H9 (cell line): ENCODE data around the gene APOC1. TPM values are rescaled to one million over a fixed set of nuclear protein-coding genes. Genes with fewer than 3 reads are reported as not detected.
A peak's percentile ranks its signal among the peaks of the same experiment; 100 is the strongest.

ENCODE experiments used
- DNase-seq: peaks from one replicate; pipeline ENCODE4 v3.0.0-alpha.2; 2017
- H2AFZ ChIP-seq: one replicate; pipeline ENCODE4 v1.6.1; 2013; ENCODE audit warnings: mild to moderate bottlenecking, low read length, control low read depth, moderate library complexity
- H2AK5ac ChIP-seq: 2 replicates; pipeline ENCODE4 v1.6.1; 2013; ENCODE audit warnings: low read length, control low read depth, mixed read lengths; ENCODE audit not compliant: insufficient read length
- H2BK120ac ChIP-seq: one replicate; pipeline ENCODE4 v1.6.1; 2013; ENCODE audit warnings: low read depth, mild to moderate bottlenecking, low read length, control low read depth, inconsistent platforms; ENCODE audit not compliant: poor library complexity, severe bottlenecking
- H2BK12ac ChIP-seq: 2 replicates; pipeline ENCODE4 v1.6.1; 2013; ENCODE audit warnings: low read length, control low read depth, mixed read lengths, low read depth; ENCODE audit not compliant: insufficient read length
- H2BK15ac ChIP-seq: 2 replicates; pipeline ENCODE4 v1.6.1; 2013; ENCODE audit warnings: low read depth, low read length, control low read depth
- H2BK20ac ChIP-seq: one replicate; pipeline ENCODE4 v1.6.1; 2013; ENCODE audit warnings: low read depth, mild to moderate bottlenecking, low read length, control low read depth, inconsistent platforms; ENCODE audit not compliant: poor library complexity, severe bottlenecking
- H2BK5ac ChIP-seq: 2 replicates; pipeline ENCODE4 v1.6.1; 2013; ENCODE audit warnings: low read length, control low read depth, mixed read lengths; ENCODE audit not compliant: insufficient read length
- H3K14ac ChIP-seq: 2 replicates; pipeline ENCODE4 v1.6.1; 2013; ENCODE audit warnings: low read length, control low read depth; ENCODE audit not compliant: insufficient read depth
- H3K18ac ChIP-seq: 2 replicates; pipeline ENCODE4 v1.6.1; 2013; ENCODE audit warnings: low read depth, mild to moderate bottlenecking, mixed read lengths, low read length, control low read depth; ENCODE audit not compliant: insufficient read length
- H3K23ac ChIP-seq: 2 replicates; pipeline ENCODE4 v1.6.1; 2013; ENCODE audit warnings: low read length, control low read depth, mixed read lengths, low read depth; ENCODE audit not compliant: insufficient read length
- H3K23me2 ChIP-seq: 2 replicates; pipeline ENCODE4 v1.6.1; 2013; ENCODE audit warnings: low read depth, mild to moderate bottlenecking, mixed read lengths, low read length, control low read depth; ENCODE audit not compliant: insufficient read length, poor library complexity, severe bottlenecking
- H3K27ac ChIP-seq: 2 replicates; pipeline ENCODE4 v1.5.1; 2013; ENCODE audit warnings: low read length, control low read depth, mixed read lengths, low read depth; ENCODE audit not compliant: insufficient read length
- H3K27me3 ChIP-seq: 2 replicates; pipeline ENCODE4 v1.6.1; 2013; ENCODE audit warnings: low read length, control low read depth, inconsistent platforms; ENCODE audit not compliant: insufficient read depth
- H3K4ac ChIP-seq: 2 replicates; pipeline ENCODE4 v1.6.1; 2013; ENCODE audit warnings: low read depth, mild to moderate bottlenecking, control low read depth, inconsistent platforms, low read length, moderate library complexity
- H3K4me1 ChIP-seq: 2 replicates; pipeline ENCODE4 v1.6.1; 2013; ENCODE audit warnings: low read length, control low read depth, inconsistent platforms; ENCODE audit not compliant: insufficient read depth
- H3K4me2 ChIP-seq: 2 replicates; pipeline ENCODE4 v1.6.1; 2013; ENCODE audit warnings: low read length, control low read depth, mixed read lengths; ENCODE audit not compliant: insufficient read length, insufficient read depth
- H3K56ac ChIP-seq: 2 replicates; pipeline ENCODE4 v1.6.1; 2013; ENCODE audit warnings: low read depth, mild to moderate bottlenecking, mixed read lengths, low read length, control low read depth; ENCODE audit not compliant: insufficient read length
- H3K79me1 ChIP-seq: 2 replicates; pipeline ENCODE4 v1.6.1; 2013; ENCODE audit warnings: low read depth, mild to moderate bottlenecking, moderate library complexity, low read length, control low read depth, inconsistent platforms; ENCODE audit not compliant: insufficient read depth, poor library complexity, severe bottlenecking
- H3K79me2 ChIP-seq: 2 replicates; pipeline ENCODE4 v1.6.1; 2013; ENCODE audit warnings: low read length, control low read depth, inconsistent platforms; ENCODE audit not compliant: insufficient read depth
- H3K9ac ChIP-seq: 2 replicates; pipeline ENCODE4 v1.6.1; 2013; ENCODE audit warnings: low read length, control low read depth, mixed read lengths; ENCODE audit not compliant: insufficient read length; ENCODE audit errors: extremely low read depth
- H3K9me3 ChIP-seq: one replicate; pipeline ENCODE4 v1.6.1; 2013; ENCODE audit warnings: low read depth, low read length, inconsistent platforms; ENCODE audit not compliant: control insufficient read depth
- H3T11ph ChIP-seq: one replicate; pipeline ENCODE4 v1.6.1; 2013; ENCODE audit warnings: mild to moderate bottlenecking, low read length, control low read depth, inconsistent platforms
- H4K20me1 ChIP-seq: one replicate; pipeline ENCODE4 v1.6.1; 2013; ENCODE audit not compliant: control insufficient read depth, insufficient read length, insufficient read depth
- H4K5ac ChIP-seq: 2 replicates; pipeline ENCODE4 v1.6.1; 2013; ENCODE audit warnings: low read depth, mild to moderate bottlenecking, mixed read lengths, low read length, control low read depth; ENCODE audit not compliant: insufficient read length
- H4K8ac ChIP-seq: replicated peaks from 2 replicates; pipeline ENCODE4 v1.6.1; 2013; ENCODE audit warnings: low read length, control low read depth, mixed read lengths, low read depth; ENCODE audit not compliant: insufficient read length
- H4K91ac ChIP-seq: 2 replicates; pipeline ENCODE4 v1.6.1; 2013; ENCODE audit warnings: low read depth, mild to moderate bottlenecking, moderate library complexity, mixed read lengths, low read length, control low read depth; ENCODE audit not compliant: insufficient read length
- H3K27ac Mint-ChIP-seq, 3 experiments: 2 replicates in 2 of 3; 3 replicates in 1 of 3; pipeline ENCODE4 v1.8.0; 2020 to 2021; ENCODE audit warnings: mixed read lengths in 3 of 3, mild to moderate bottlenecking in 1 of 3, moderate library complexity in 1 of 3
- H3K27me3 Mint-ChIP-seq: 2 replicates; pipeline ENCODE4 v1.8.0; 2021; ENCODE audit warnings: low read depth, mild to moderate bottlenecking, moderate library complexity, mixed read lengths
- H3K36me3 Mint-ChIP-seq, 3 experiments: 2 replicates in 2 of 3; 3 replicates in 1 of 3; pipeline ENCODE4 v1.8.0; 2020 to 2021; ENCODE audit warnings: low read depth in 3 of 3, mixed read lengths in 3 of 3; ENCODE audit not compliant: insufficient read depth in 1 of 3
- H3K4me1 Mint-ChIP-seq, 2 experiments: 2 replicates each; pipeline ENCODE4 v1.8.0; 2020; ENCODE audit warnings: mixed read lengths in 2 of 2
- H3K4me3 Mint-ChIP-seq, 2 experiments: 2 replicates in 1 of 2; 3 replicates in 1 of 2; pipeline ENCODE4 v1.8.0; 2020 to 2021; ENCODE audit warnings: mild to moderate bottlenecking in 2 of 2, mixed read lengths in 2 of 2, moderate library complexity in 1 of 2
- H3K9me3 Mint-ChIP-seq, 2 experiments: 2 replicates in 1 of 2; 3 replicates in 1 of 2; pipeline ENCODE4 v1.8.0; 2020; ENCODE audit warnings: mild to moderate bottlenecking in 2 of 2, mixed read lengths in 2 of 2, moderate library complexity in 1 of 2
- WGBS: extraction: QIAGEN DNeasy Blood & Tissue Kit; methylation state at CpG from one replicate; pipeline ENCODE4 v1.1.7; 2013; ENCODE audit warnings: missing lambda C conversion rate, low lambda C conversion rate, mixed read lengths; ENCODE audit not compliant: insufficient read length; ENCODE audit errors: extremely low coverage; 5-methylcytosine and 5-hydroxymethylcytosine counted together
- total RNA-seq: library from RNA; stranded (reverse); gene quantifications from 2 replicates; pipeline ENCODE4 v1.2.1, GENCODE V29; 2021
- TF ChIP-seq, protein P1 (sequence below): fragments of 200-600 bp; sonication (generic); conservative IDR thresholded peaks from 3 replicates; pipeline ENCODE4 v1.8.0; 2021; ENCODE audit warnings: antibody characterized with exemption, mild to moderate bottlenecking

APOC1 gene
- total RNA-seq, 1 experiment from 2014 or later, result 78.1 TPM

DNA sequence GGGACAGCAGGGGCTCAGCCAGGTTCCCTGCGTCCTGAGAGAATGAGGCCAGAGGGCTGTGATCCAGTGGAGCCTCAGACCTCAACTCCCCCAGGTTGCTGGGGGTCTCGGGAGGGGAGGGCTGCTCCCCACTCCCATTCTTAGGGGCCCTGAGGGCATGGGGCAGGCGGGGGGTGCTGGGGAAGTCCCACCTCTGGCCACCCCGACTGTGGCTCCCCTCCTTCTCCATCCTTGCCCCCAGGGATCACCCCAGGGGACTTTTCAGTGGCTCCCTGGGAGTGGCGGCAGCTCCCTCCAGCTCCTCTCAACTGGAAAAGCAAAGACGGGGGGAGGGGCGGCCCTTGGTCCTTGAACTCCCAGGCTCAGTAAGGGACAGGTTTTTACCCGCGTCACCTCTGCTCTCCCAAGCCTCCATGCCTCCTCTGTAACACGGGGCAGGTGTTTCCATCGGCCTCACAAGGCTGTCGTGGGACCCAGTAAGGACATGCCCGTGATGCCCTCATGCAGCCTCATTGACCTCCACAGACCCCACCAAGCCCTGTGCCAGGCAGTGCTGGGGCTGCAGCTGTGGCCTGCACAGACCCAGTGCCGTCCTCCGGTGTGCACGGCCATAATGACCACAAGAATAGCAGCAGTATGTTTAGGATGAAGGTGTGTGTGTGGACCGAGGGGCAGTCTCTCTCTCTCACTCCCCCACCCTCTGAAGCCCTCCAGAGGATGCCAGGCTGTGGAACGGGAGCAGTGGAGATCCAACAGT is 34.9 kb upstream of the APOC1 start:
- Histone ChIP-seq H2BK120ac (no peak overlapping the region), H2BK15ac (no peak overlapping the region), H2AK5ac (no peak overlapping the region), H4K5ac (no peak overlapping the region), H3K9ac (no peak overlapping the region), H3K23me2 (no peaks in the 10 kb centered on the region), H3K4me2 (no peak overlapping the region), H3K4ac (no peak overlapping the region), H4K20me1 (no peaks in the 10 kb centered on the region), H3K79me2 (no peaks in the 10 kb centered on the region), H2BK12ac (no peak overlapping the region), H3K27me3 (no peaks in the 10 kb centered on the region), H3T11ph (no peak overlapping the region), H3K14ac (no peak overlapping the region; the same call in 1 of the 2 replicates), H3K4me1 (no peaks in the 10 kb centered on the region), H4K91ac (no peak overlapping the region), H2AFZ (no peak overlapping the region), H4K8ac (no peak overlapping the region), H3K56ac (no peak overlapping the region), H3K18ac (no peak overlapping the region), H3K9me3 (no peaks in the 10 kb centered on the region), H2BK20ac (no peak overlapping the region), H3K27ac (no peak overlapping the region), H3K79me1 (no peaks in the 10 kb centered on the region), H2BK5ac (no peak overlapping the region), H3K23ac (no peak overlapping the region)
- Mint-ChIP-seq H3K9me3 (no peaks in the 10 kb centered on the region), H3K4me3 (0 out of 5 replicates have a peak overlapping the region, but pooled peaks of 1 of the 2 experiments have one; percentile 5), H3K27me3 (no peaks in the 10 kb centered on the region; the same call in 1 of the 2 replicates), H3K36me3 (peaks cover 28 to 67% (median 59%) of the 10 kb centered on the region in 3 experiments), H3K27ac (peak overlapping the region in 2 of 3 experiments; percentile 58 to 86; a peak in 4 of 7 replicates), H3K4me1 (peaks cover 16 to 63% of the 10 kb centered on the region in 2 experiments)
- TF ChIP-seq, protein P1, sequence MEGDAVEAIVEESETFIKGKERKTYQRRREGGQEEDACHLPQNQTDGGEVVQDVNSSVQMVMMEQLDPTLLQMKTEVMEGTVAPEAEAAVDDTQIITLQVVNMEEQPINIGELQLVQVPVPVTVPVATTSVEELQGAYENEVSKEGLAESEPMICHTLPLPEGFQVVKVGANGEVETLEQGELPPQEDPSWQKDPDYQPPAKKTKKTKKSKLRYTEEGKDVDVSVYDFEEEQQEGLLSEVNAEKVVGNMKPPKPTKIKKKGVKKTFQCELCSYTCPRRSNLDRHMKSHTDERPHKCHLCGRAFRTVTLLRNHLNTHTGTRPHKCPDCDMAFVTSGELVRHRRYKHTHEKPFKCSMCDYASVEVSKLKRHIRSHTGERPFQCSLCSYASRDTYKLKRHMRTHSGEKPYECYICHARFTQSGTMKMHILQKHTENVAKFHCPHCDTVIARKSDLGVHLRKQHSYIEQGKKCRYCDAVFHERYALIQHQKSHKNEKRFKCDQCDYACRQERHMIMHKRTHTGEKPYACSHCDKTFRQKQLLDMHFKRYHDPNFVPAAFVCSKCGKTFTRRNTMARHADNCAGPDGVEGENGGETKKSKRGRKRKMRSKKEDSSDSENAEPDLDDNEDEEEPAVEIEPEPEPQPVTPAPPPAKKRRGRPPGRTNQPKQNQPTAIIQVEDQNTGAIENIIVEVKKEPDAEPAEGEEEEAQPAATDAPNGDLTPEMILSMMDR, result no peak
- DNase-seq, result no peak
- WGBS, result no CpG with 5 or more reads among the region's 18 CpGs
